Karpas-422 (cell line): Measurements from ENCODE around the gene MT1G. TPM values are rescaled to one million over a fixed set of nuclear protein-coding genes. Genes with fewer than 3 reads are reported as not detected.

Experiments
- DNase-seq: peaks from one replicate; pipeline ENCODE4 v3.0.0-alpha.2; 2015
- H2AFZ ChIP-seq: fragments of 200-600 bp; sonication (generic); 2 replicates; pipeline ENCODE4 v1.6.1; 2014; ENCODE audit warnings: antibody characterized with exemption, low read length, mixed read lengths
- H3K27ac ChIP-seq: fragments of 200-600 bp; sonication (generic); 2 replicates; pipeline ENCODE4 v1.5.1; 2014; ENCODE audit warnings: mild to moderate bottlenecking, low read length, moderate library complexity
- H3K27me3 ChIP-seq: fragments of 200-600 bp; sonication (generic); 2 replicates; pipeline ENCODE4 v1.6.1; 2014; ENCODE audit warnings: low read length, mixed read lengths
- H3K36me3 ChIP-seq: fragments of 200-600 bp; sonication (generic); 2 replicates; pipeline ENCODE4 v1.6.1; 2014; ENCODE audit warnings: low read length, mixed read lengths; ENCODE audit not compliant: insufficient read depth
- H3K4me1 ChIP-seq: fragments of 200-600 bp; sonication (generic); 2 replicates; pipeline ENCODE4 v1.6.1; 2014; ENCODE audit warnings: mild to moderate bottlenecking, low read length, mixed read lengths
- H3K4me2 ChIP-seq: fragments of 200-600 bp; sonication (generic); 2 replicates; pipeline ENCODE4 v1.6.1; 2014; ENCODE audit warnings: low read length, low read depth, mild to moderate bottlenecking; ENCODE audit not compliant: poor library complexity, severe bottlenecking
- H3K4me3 ChIP-seq: fragments of 200-600 bp; sonication (generic); 2 replicates; pipeline ENCODE4 v1.5.1; 2014; ENCODE audit warnings: mild to moderate bottlenecking, antibody characterized with exemption, low read length, mixed read lengths
- H3K79me2 ChIP-seq: fragments of 200-600 bp; sonication (generic); 2 replicates; pipeline ENCODE4 v1.6.1; 2014; ENCODE audit warnings: mild to moderate bottlenecking, low read length, mixed read lengths
- H3K9ac ChIP-seq: fragments of 200-600 bp; sonication (generic); 2 replicates; pipeline ENCODE4 v1.6.0; 2014; ENCODE audit warnings: low read length
- H3K9me2 ChIP-seq: fragments of 200-600 bp; sonication (generic), shearing (Covaris generic); replicated peaks from 2 replicates; pipeline ENCODE4 v1.6.0; 2014; ENCODE audit warnings: mild to moderate bottlenecking, low read length, moderate library complexity; ENCODE audit not compliant: insufficient read depth
- H3K9me3 ChIP-seq: fragments of 300-700, 200-600 bp; sonication (generic); 2 replicates; pipeline ENCODE4 v1.6.1; 2014; ENCODE audit warnings: low read length, mixed read lengths
- H4K20me1 ChIP-seq: fragments of 200-600 bp; sonication (generic); 2 replicates; pipeline ENCODE4 v1.6.1; 2014; ENCODE audit warnings: mild to moderate bottlenecking, antibody characterized with exemption, low read length, low read depth; ENCODE audit not compliant: insufficient read depth
- total RNA-seq: library from RNA; depleted of rRNA; stranded (reverse); fragments of >200 nt; shearing (Covaris generic); gene quantifications from 2 replicates; pipeline ENCODE4 v1.2.3, GENCODE V29; 2014; ENCODE audit warnings: low replicate concordance

Gene MT1G
- total RNA-seq, 1 experiment from 2014 or later = not detected

DNA sequence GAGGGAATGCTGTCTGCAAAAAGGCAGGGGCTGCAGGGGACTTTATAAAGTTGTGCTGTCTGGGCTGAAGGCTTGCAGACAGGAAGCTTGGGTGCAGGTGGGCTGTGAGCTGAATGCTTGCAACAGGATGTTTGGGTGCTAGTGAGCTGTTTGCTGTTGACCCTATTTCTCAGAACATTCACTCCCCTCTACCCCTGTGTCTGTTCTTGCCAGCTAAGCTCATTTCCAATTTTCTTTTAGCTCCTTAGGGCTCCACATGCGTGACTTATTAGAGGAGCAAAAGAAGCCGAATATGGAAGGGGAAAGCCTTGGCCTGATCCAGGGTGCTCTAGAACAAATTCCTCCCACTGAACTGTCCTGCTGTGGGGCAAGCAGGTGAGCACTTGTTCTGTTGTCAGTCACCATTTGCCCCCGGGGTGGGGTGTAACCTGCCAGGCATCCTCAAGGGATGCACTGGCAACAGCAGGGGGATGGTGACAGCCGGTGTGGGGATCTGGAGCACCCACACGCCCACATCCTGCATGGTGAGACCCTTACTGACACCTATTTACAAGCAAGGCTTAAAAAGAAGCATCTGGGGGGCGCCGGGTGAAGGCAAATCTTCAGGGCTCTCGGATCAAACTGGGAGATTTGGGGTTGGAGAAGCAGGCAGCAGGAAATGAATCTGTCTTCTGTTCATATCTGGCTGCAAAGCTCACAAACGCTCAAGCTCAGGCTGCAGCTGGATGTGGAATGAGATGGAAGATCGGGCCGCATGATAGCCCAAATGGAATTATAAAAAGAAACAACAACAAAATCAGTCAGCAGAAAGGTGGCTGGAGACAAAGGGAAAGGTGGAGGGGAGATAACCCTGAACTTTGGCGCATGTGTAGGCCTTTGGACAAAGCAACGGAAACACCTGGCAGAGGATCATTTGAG, 40.9 kb upstream of the MT1G start:
- Histone ChIP-seq H3K9me2 (no peaks in the 10 kb centered on the region), H3K4me3 (no peak overlapping the region)
- no peak for DNase-seq

GRCh38 chr16:56702836-56703235, 35.0 kb upstream of the MT1G start:
- no peak for DNase-seq
- H3K9me3 ChIP-seq = no peaks in the 10 kb centered on the region
- H3K79me2 ChIP-seq = no peaks in the 10 kb centered on the region
- H3K9ac ChIP-seq = no peak overlapping the region
- H3K27me3 ChIP-seq = no peaks in the 10 kb centered on the region
- H3K36me3 ChIP-seq = no peaks in the 10 kb centered on the region
- no peaks in the 10 kb centered on the region for H4K20me1 ChIP-seq
- no peak overlapping the region for H2AFZ ChIP-seq
- no peak overlapping the region for H3K4me3 ChIP-seq
- H3K4me1 ChIP-seq = peaks cover 8% of the 10 kb centered on the region
- no peak overlapping the region for H3K4me2 ChIP-seq
- H3K27ac ChIP-seq = no peak overlapping the region
- H3K9me2 ChIP-seq = no peaks in the 10 kb centered on the region

More for the DNA sequence above, 40.9 kb upstream of the MT1G start:
- Histone ChIP-seq H3K9ac (no peak overlapping the region), H3K36me3 (no peaks in the 10 kb centered on the region), H4K20me1 (no peaks in the 10 kb centered on the region), H2AFZ (no peak overlapping the region), H3K4me1 (no peaks in the 10 kb centered on the region), H3K27ac (no peak overlapping the region), H3K27me3 (0 out of 2 replicates have a peak, but pooled peaks cover 3% of the 10 kb centered on the region), H3K4me2 (no peak overlapping the region), H3K9me3 (no peaks in the 10 kb centered on the region), H3K79me2 (no peaks in the 10 kb centered on the region)

DNA sequence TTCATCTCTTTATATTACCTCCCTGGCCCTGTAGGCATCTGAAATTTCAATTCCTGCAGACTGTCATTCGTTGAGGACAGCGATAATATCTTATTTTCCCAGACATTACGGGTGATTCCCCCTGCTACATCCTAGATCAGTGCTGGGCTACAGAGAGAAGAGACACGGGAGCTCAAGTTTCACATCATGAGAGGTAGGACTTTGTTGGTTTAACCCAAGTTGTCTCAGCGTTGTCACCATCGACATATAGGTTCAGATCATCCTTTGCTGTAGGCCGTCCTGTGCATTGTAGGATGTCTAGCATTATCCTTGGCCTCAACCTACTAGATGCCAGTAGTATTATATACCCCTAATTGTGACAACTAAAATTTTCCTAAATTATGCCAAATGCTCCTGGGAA, 33.7 kb upstream of the MT1G start:
- Histone ChIP-seq H2AFZ (0 out of 2 replicates have a peak overlapping the region, but pooled peaks have one; percentile 31), H3K4me2 (no peak overlapping the region), H3K9me2 (no peaks in the 10 kb centered on the region), H4K20me1 (no peaks in the 10 kb centered on the region), H3K4me1 (peaks cover 8% of the 10 kb centered on the region), H3K9me3 (no peaks in the 10 kb centered on the region), H3K27me3 (no peaks in the 10 kb centered on the region), H3K27ac (no peak overlapping the region), H3K79me2 (no peaks in the 10 kb centered on the region), H3K4me3 (no peak overlapping the region), H3K9ac (no peak overlapping the region), H3K36me3 (no peaks in the 10 kb centered on the region)
- no peak for DNase-seq

DNA sequence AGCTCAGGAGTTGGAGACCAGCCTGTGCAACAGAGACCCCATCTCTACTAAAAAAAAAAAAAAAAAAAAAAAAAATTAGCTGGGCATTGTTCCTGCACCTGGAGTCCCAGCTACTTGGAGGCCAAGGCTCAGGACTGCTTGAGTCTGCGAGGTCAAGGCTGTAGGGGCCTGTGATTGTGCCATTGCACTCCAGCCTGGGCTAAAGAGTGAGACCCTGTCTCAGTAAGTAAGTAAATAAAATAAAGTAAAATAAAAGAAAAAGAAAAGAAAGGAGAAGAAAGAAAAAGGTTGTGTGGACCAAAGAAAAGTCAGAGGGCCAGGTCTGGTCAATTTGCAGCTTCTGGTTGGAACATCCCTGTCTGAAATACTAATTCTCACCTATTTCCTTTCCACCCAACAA, 32.8 kb upstream of the MT1G start:
- DNase-seq = no peak
- Histone ChIP-seq H3K4me3 (no peak overlapping the region), H3K27me3 (no peaks in the 10 kb centered on the region), H3K79me2 (no peaks in the 10 kb centered on the region), H3K9me2 (no peaks in the 10 kb centered on the region), H3K9ac (no peak overlapping the region), H3K4me1 (peaks cover 8% of the 10 kb centered on the region), H4K20me1 (no peaks in the 10 kb centered on the region), H3K9me3 (no peaks in the 10 kb centered on the region), H3K36me3 (no peaks in the 10 kb centered on the region), H2AFZ (no peak overlapping the region), H3K4me2 (no peak overlapping the region), H3K27ac (no peak overlapping the region)

GRCh38 chr16:56700195-56700594, 32.3 kb upstream of the MT1G start:
- H3K27ac ChIP-seq = no peak overlapping the region
- H2AFZ ChIP-seq = no peak overlapping the region
- peaks cover 8% of the 10 kb centered on the region for H3K4me1 ChIP-seq
- no peaks in the 10 kb centered on the region for H4K20me1 ChIP-seq
- DNase-seq = no peak
- H3K36me3 ChIP-seq = no peaks in the 10 kb centered on the region
- no peak overlapping the region for H3K4me3 ChIP-seq
- H3K27me3 ChIP-seq = no peaks in the 10 kb centered on the region
- no peaks in the 10 kb centered on the region for H3K9me2 ChIP-seq
- H3K4me2 ChIP-seq = no peak overlapping the region
- H3K9ac ChIP-seq = no peak overlapping the region
- no peaks in the 10 kb centered on the region for H3K9me3 ChIP-seq
- H3K79me2 ChIP-seq = no peaks in the 10 kb centered on the region

GRCh38 chr16:56697456-56698155, 29.7 kb upstream of the MT1G start:
- H3K79me2 ChIP-seq = no peaks in the 10 kb centered on the region

GRCh38 chr16:56695246-56695645, 27.4 kb upstream of the MT1G start:
- Histone ChIP-seq H4K20me1 (no peaks in the 10 kb centered on the region), H3K27me3 (no peaks in the 10 kb centered on the region), H3K36me3 (no peaks in the 10 kb centered on the region), H2AFZ (no peak overlapping the region), H3K4me3 (no peak overlapping the region), H3K27ac (no peak overlapping the region), H3K9ac (no peak overlapping the region), H3K9me2 (no peaks in the 10 kb centered on the region), H3K4me1 (no peaks in the 10 kb centered on the region), H3K79me2 (no peaks in the 10 kb centered on the region), H3K4me2 (no peak overlapping the region), H3K9me3 (no peaks in the 10 kb centered on the region)
- DNase-seq = no peak

More at GRCh38 chr16:56697456-56698155, 29.7 kb upstream of the MT1G start:
- Histone ChIP-seq H3K36me3 (no peaks in the 10 kb centered on the region), H3K27me3 (no peaks in the 10 kb centered on the region), H3K9ac (no peak overlapping the region), H3K4me1 (peaks cover 8% of the 10 kb centered on the region), H3K9me3 (no peaks in the 10 kb centered on the region), H4K20me1 (no peaks in the 10 kb centered on the region), H3K4me2 (no peak overlapping the region), H2AFZ (no peak overlapping the region), H3K27ac (no peak overlapping the region), H3K9me2 (no peaks in the 10 kb centered on the region), H3K4me3 (no peak overlapping the region)
- DNase-seq = no peak

- Histone ChIP-seq H3K4me2 (no peak overlapping the region), H3K4me3 (no peak overlapping the region), H3K27me3 (no peaks in the 10 kb centered on the region), H3K36me3 (no peaks in the 10 kb centered on the region), H2AFZ (no peak overlapping the region), H4K20me1 (no peaks in the 10 kb centered on the region), H3K4me1 (no peaks in the 10 kb centered on the region), H3K9me2 (no peaks in the 10 kb centered on the region), H3K9me3 (no peaks in the 10 kb centered on the region), H3K27ac (no peak overlapping the region), H3K9ac (no peak overlapping the region), H3K79me2 (no peaks in the 10 kb centered on the region)
- DNase-seq = no peak
These were observed 24.0 kb upstream of the MT1G start for GRCh38 chr16:56691885-56692284.
